IPS-15b (cell line): ENCODE results near the gene CUL3.

Experiments
- H3K27me3 ChIP-seq: one replicate; pipeline ENCODE4 v1.6.1; 2013; ENCODE audit warnings: low read length; ENCODE audit not compliant: control insufficient read depth, insufficient read depth
- H3K36me3 ChIP-seq: one replicate; pipeline ENCODE4 v1.6.1; 2013; ENCODE audit warnings: low read length; ENCODE audit not compliant: control insufficient read depth, insufficient read depth
- H3K4me1 ChIP-seq: one replicate; pipeline ENCODE4 v1.6.1; 2013; ENCODE audit warnings: mild to moderate bottlenecking, low read length; ENCODE audit not compliant: control insufficient read depth, insufficient read depth
- H3K4me3 ChIP-seq: one replicate; pipeline ENCODE4 v1.5.1; 2013; ENCODE audit warnings: low read depth, low read length
- H3K9ac ChIP-seq: one replicate; pipeline ENCODE4 v1.6.1; 2013; ENCODE audit warnings: low read depth, mild to moderate bottlenecking, low read length
- H3K9me3 ChIP-seq: one replicate; pipeline ENCODE4 v1.6.1; 2013; ENCODE audit warnings: mild to moderate bottlenecking, low read length; ENCODE audit not compliant: control insufficient read depth, insufficient read depth

CUL3 gene

GRCh38 chr2:224577541-224577940 lies 7.6 kb downstream of the CUL3 start:
- no peak overlapping the region for H3K9ac ChIP-seq
- no peaks in the 10 kb centered on the region for H3K36me3 ChIP-seq
- H3K27me3 ChIP-seq, result no peaks in the 10 kb centered on the region
- no peak overlapping the region for H3K4me3 ChIP-seq
- peaks cover 29% of the 10 kb centered on the region for H3K4me1 ChIP-seq
- H3K9me3 ChIP-seq, result no peaks in the 10 kb centered on the region

DNA sequence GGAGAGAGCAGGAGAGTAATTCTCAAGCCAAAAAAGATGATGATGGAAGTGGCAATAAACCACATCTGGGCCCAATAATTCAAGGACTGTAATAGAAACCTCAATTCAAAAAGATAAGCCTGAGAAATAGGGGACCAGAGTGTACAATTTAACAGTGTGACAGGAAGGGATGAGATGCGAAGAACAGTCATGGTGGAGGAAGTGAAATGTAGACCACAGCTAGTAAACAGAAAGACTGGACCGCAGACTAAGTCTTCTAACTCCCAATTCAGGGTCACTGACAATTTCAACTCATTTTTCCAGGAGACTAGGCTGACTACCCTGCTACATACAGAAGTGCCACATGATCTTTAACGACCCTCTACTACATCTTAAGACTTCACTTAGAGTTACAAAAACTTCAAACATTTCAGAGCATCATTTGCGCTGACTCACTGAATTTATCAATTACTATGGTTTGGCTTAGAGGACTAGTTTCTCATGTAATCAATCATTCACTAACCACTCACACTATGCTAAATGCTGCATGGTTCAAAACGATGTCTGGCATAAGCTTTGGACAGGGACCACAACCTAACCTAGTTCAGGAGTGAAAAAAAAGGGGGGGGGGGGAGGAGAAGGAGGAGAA lies 9.0 kb downstream of the CUL3 start:
- Histone ChIP-seq H3K36me3 (no peaks in the 10 kb centered on the region), H3K4me3 (no peak overlapping the region), H3K4me1 (peaks cover 29% of the 10 kb centered on the region), H3K9ac (no peak overlapping the region), H3K27me3 (no peaks in the 10 kb centered on the region), H3K9me3 (no peaks in the 10 kb centered on the region)

DNA sequence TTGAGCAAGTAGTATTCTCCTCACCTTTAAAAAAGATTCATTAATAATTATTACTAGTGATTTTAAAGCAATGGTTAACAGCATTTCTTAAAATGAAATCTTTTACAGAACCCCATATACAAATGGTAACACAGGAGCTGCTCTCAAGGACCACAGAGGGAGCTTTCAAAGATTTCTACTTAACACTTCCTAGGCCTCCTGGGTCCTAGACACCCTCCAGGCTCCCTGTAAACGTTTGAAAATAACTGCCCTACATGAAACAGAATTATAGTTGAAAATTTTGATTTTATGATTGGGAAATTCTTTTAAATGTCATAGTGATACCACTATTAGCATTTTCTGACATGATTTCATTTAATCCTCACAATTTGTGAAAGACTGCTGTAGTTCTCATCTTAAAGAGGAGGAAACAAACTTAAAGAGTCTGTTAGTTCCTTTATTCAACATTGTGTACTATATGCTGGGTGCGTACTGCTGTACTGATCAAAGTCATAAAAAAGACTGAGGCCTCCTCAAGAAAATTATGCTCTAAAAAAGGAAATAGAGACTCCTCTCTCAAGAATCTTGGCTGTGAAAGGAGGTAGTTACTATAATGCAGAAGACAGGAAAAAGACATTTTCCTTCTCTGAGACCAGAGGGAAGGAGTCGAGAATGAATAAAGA lies 10.6 kb downstream of the CUL3 start:
- Histone ChIP-seq H3K9ac (no peak overlapping the region), H3K36me3 (no peaks in the 10 kb centered on the region), H3K9me3 (no peaks in the 10 kb centered on the region), H3K4me3 (no peak overlapping the region), H3K4me1 (peaks cover 31% of the 10 kb centered on the region), H3K27me3 (no peaks in the 10 kb centered on the region)

DNA sequence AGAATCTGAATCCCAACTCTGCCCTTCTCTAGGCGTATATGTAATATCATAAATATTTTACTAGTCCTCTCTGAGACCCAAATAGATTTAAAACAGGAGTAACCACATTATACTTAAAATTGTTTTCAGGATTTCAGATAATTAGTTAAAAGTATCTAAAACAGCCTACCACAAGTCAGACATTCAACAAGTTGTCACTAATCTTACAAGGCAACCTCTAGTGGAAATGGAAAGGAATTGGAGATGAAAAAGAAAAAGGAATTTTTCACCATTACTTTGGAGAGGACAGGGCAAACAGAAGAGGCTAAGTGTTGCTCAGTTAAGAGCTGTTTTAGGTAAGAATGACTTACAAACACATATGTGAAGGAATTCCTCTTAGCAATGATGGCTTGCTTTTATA lies 11.4 kb downstream of the CUL3 start:
- Histone ChIP-seq H3K4me1 (peaks cover 27% of the 10 kb centered on the region), H3K9ac (no peak overlapping the region), H3K36me3 (no peaks in the 10 kb centered on the region), H3K9me3 (no peaks in the 10 kb centered on the region), H3K4me3 (no peak overlapping the region), H3K27me3 (no peaks in the 10 kb centered on the region)

GRCh38 chr2:224572338-224572737 lies 12.8 kb downstream of the CUL3 start:
- Histone ChIP-seq H3K36me3 (no peaks in the 10 kb centered on the region), H3K4me3 (no peak overlapping the region), H3K4me1 (peaks cover 20% of the 10 kb centered on the region), H3K9me3 (no peaks in the 10 kb centered on the region), H3K9ac (no peak overlapping the region), H3K27me3 (no peaks in the 10 kb centered on the region)

GRCh38 chr2:224570328-224570993 lies 14.7 kb downstream of the CUL3 start:
- Histone ChIP-seq H3K36me3 (no peaks in the 10 kb centered on the region), H3K4me3 (no peak overlapping the region), H3K4me1 (peaks cover 14% of the 10 kb centered on the region), H3K9ac (no peak overlapping the region), H3K27me3 (no peaks in the 10 kb centered on the region), H3K9me3 (no peaks in the 10 kb centered on the region)

DNA sequence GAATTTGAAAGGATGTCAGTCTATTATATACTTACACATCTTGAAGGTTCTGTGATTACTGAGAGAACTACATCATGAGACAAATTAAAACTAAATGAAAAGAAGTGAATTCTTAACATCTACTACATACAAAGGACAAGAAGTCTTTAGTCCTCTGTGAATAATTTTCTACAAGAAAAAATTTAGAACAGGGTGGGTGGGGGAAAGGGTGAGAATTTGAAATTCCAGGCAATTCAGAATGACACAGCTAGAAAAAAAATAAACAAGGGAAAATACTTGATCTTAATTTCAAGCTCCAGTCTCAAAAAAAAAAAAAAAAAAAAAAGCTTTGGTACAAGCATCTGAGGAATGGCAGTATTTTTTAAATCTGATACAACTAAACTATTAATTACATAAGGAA lies 15.5 kb downstream of the CUL3 start:
- H3K36me3 ChIP-seq, result no peaks in the 10 kb centered on the region
- H3K4me3 ChIP-seq, result no peak overlapping the region
- H3K4me1 ChIP-seq, result peaks cover 10% of the 10 kb centered on the region
- no peak overlapping the region for H3K9ac ChIP-seq
- H3K27me3 ChIP-seq, result no peaks in the 10 kb centered on the region
- H3K9me3 ChIP-seq, result no peaks in the 10 kb centered on the region

- no peak overlapping the region for H3K9ac ChIP-seq
- no peaks in the 10 kb centered on the region for H3K36me3 ChIP-seq
- no peak overlapping the region for H3K4me3 ChIP-seq
- no peaks in the 10 kb centered on the region for H3K9me3 ChIP-seq
- H3K4me1 ChIP-seq, result peaks cover 9% of the 10 kb centered on the region
- no peaks in the 10 kb centered on the region for H3K27me3 ChIP-seq
These were observed 19.6 kb downstream of the CUL3 start for GRCh38 chr2:224565452-224566035.

- no peaks in the 10 kb centered on the region for H3K27me3 ChIP-seq
- no peak overlapping the region for H3K4me3 ChIP-seq
- peaks cover 5% of the 10 kb centered on the region for H3K4me1 ChIP-seq
- H3K36me3 ChIP-seq, result no peaks in the 10 kb centered on the region
- no peak overlapping the region for H3K9ac ChIP-seq
- H3K9me3 ChIP-seq, result no peaks in the 10 kb centered on the region
These were observed 21.6 kb downstream of the CUL3 start for GRCh38 chr2:224563537-224563936.

DNA sequence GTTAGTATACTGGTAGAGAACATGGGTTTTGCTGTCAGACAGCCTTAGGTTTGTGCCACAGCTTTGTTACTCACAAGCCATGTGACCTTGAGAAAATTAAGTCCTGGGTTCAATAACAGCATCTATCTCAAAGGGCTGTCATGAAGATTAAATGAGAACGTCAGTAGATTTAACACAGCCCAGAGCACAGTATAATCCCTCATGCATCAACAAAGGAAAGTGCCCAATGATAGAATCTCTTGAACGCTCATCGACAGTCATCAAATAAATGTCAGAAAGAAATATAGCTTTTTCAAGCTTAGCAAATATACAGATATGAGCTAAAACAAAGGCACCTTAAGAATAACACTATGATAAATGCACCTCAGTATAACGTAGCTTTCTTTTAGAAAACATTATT lies 22.3 kb downstream of the CUL3 start:
- Histone ChIP-seq H3K9me3 (no peaks in the 10 kb centered on the region), H3K9ac (no peak overlapping the region), H3K4me3 (no peak overlapping the region), H3K27me3 (no peaks in the 10 kb centered on the region), H3K36me3 (no peaks in the 10 kb centered on the region), H3K4me1 (peaks cover 7% of the 10 kb centered on the region)

DNA sequence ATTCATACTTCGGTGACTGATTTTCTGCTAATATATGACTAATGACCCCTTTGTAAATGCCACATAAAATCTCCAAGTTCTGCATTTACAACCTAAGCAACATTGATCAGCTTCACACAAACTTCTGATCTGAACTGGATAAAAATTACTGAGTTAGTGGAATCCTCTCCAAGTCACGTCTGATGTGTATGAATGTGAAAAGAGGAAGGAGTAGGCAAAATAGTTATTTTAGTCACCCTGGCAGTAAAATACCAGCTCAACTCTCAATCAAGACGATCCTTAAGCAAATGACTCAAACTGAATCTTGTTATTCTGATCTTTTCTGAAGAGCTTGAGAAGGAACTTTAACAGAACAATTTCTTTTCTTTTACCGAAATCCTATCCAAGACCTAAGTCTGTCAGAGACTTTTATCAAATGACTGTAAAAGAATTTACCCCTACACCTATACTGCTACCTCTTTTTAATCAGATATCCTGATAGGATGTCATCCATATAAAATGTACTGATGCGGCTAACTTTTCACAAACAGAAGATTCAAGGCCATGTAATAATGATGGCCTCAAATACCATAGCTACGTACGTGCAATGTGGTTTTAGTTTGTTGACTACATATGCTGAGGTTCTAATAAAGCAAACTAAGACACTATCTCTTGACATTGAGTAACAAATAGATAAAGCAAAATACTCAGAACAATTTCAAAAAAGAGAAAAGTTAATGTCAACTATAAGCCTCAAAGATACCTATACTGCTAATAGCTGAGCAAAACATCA lies 23.7 kb downstream of the CUL3 start:
- no peaks in the 10 kb centered on the region for H3K27me3 ChIP-seq
- no peaks in the 10 kb centered on the region for H3K9me3 ChIP-seq
- no peak overlapping the region for H3K4me3 ChIP-seq
- peaks cover 8% of the 10 kb centered on the region for H3K4me1 ChIP-seq
- no peaks in the 10 kb centered on the region for H3K36me3 ChIP-seq
- H3K9ac ChIP-seq, result no peak overlapping the region
